T-helper 17 cell (primary cell): ENCODE results near the gene ZNF778. TPM values are rescaled to one million over a fixed set of nuclear protein-coding genes. Genes with fewer than 3 reads are reported as not detected.

Experiments used
- ATAC-seq: fragments of 150-1000 bp; cut with Tn5 transposase; 2 replicates; pipeline ENCODE4 v1.10.0; 2021; ENCODE audit warnings: mild to moderate bottlenecking, moderate library complexity
- DNase-seq, 3 donors: peaks; one replicate each; pipeline versions ENCODE4 v3.0.0 to v3.0.0-alpha.2; 2020 to 2021
- H3K9me3 ChIP-seq: one replicate; pipeline ENCODE4 v1.7.0; 2013; ENCODE audit warnings: low read length, mild to moderate bottlenecking; ENCODE audit not compliant: control insufficient read depth, poor library complexity, severe bottlenecking
- H3K27ac Mint-ChIP-seq: one replicate; pipeline ENCODE4 v1.8.0; 2022; ENCODE audit warnings: mild to moderate bottlenecking, moderate library complexity, mixed read lengths
- H3K27me3 Mint-ChIP-seq: one replicate; pipeline ENCODE4 v1.8.0; 2022; ENCODE audit warnings: mixed read lengths
- H3K36me3 Mint-ChIP-seq: one replicate; pipeline ENCODE4 v1.8.0; 2022; ENCODE audit warnings: low read depth, mixed read lengths
- H3K4me1 Mint-ChIP-seq: one replicate; pipeline ENCODE4 v1.8.0; 2022; ENCODE audit warnings: mild to moderate bottlenecking, mixed read lengths
- H3K4me3 Mint-ChIP-seq: one replicate; pipeline ENCODE4 v1.8.0; 2022; ENCODE audit warnings: mild to moderate bottlenecking, moderate library complexity, mixed read lengths
- total RNA-seq, 4 donors: library from RNA in 2 of 4; stranded (reverse) in 2 of 4; gene quantifications; one replicate each; pipeline ENCODE4 v1.2.3 and lab custom pipeline; 2022 to 2026

The ZNF778 gene
- total RNA-seq, 2 donors from 2014 or later, result 4.1 to 8.1 TPM

DNA sequence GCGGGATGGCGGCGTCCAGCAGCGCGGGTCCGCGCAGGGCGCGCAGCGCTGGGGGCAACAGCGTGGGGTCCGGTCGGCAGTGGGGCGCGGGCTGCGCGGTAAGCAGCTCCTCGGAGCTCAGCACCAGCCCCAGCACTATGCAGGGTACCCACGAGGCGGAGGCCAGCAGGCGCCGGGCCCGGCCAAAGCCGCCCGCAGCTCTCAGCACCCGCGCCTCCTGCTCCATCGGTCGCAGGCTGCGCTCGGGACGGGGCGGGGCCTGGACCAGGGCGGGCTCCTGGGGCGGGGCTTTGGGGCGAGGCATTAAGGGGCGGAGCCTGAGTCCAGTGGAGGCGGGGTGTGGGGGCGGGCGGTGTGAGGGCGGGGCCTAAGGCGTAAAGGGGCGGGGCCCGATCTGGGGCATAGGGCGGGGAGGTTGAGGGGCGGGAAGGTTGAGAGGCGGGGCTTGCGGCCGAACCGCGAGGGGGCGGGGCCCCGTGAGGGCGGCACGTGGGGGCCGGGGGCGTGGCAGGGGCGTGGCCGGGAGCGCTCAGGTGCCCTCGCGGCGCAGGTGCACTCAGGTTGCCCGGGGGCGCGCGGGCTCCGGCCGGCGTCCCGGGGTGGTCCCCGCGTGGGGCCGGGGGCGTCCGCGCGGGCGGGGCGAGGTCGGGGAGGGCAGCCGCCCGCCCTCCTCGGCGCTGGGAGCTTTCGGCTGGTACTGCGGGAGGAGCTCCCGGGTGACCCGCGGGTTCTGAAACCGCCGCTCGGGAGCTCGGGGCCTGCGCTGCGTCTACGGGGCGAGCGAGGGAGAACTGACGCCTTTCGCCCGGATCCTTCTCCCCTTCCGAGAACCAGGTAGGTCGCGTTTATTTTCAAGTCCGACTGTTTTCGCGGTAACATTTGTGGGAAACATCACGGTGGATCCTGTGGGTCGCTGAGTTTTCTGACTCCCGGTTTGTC lies 15.8 kb upstream of the ZNF778 start:
- no peaks in the 10 kb centered on the region for H3K36me3 Mint-ChIP-seq
- ATAC-seq (peak; percentile 92), DNase-seq (peak; percentile 67 to 79 (median 71))
- H3K27ac Mint-ChIP-seq, result no peak overlapping the region
- peaks cover 3% of the 10 kb centered on the region for H3K4me1 Mint-ChIP-seq
- H3K27me3 Mint-ChIP-seq, result peaks cover 48% of the 10 kb centered on the region
- peak overlapping the region; percentile 49 for H3K4me3 Mint-ChIP-seq
- no peaks in the 10 kb centered on the region for H3K9me3 ChIP-seq

GRCh38 chr16:89202422-89203215 lies 14.9 kb upstream of the ZNF778 start:
- H3K4me3 Mint-ChIP-seq, result peak overlapping the region; percentile 53
- peaks cover 3% of the 10 kb centered on the region for H3K4me1 Mint-ChIP-seq
- H3K9me3 ChIP-seq, result no peaks in the 10 kb centered on the region
- no peaks in the 10 kb centered on the region for H3K36me3 Mint-ChIP-seq
- ATAC-seq (no peak), DNase-seq (no peak)
- H3K27me3 Mint-ChIP-seq, result peaks cover 51% of the 10 kb centered on the region
- no peak overlapping the region for H3K27ac Mint-ChIP-seq

GRCh38 chr16:89207993-89208392 lies 9.5 kb upstream of the ZNF778 start:
- Mint-ChIP-seq H3K36me3 (peaks cover 2% of the 10 kb centered on the region), H3K4me3 (no peak overlapping the region), H3K4me1 (no peaks in the 10 kb centered on the region), H3K27me3 (peaks cover 49% of the 10 kb centered on the region), H3K27ac (no peak overlapping the region)
- H3K9me3 ChIP-seq, result no peaks in the 10 kb centered on the region
- DNase-seq, result no peak
- ATAC-seq, result no peak

- H3K4me3 Mint-ChIP-seq, result no peak overlapping the region
- peaks cover 2% of the 10 kb centered on the region for H3K36me3 Mint-ChIP-seq
- no peak for ATAC-seq
- no peak for DNase-seq
- no peak overlapping the region for H3K27ac Mint-ChIP-seq
- peaks cover 33% of the 10 kb centered on the region for H3K27me3 Mint-ChIP-seq
- H3K4me1 Mint-ChIP-seq, result peaks cover 3% of the 10 kb centered on the region
- H3K9me3 ChIP-seq, result no peaks in the 10 kb centered on the region
Measured at GRCh38 chr16:89209522-89210044, 7.9 kb upstream of the ZNF778 start.

- H3K27ac Mint-ChIP-seq, result no peak overlapping the region
- H3K27me3 Mint-ChIP-seq, result peaks cover 29% of the 10 kb centered on the region
- DNase-seq (no peak), ATAC-seq (no peak)
- peaks cover 2% of the 10 kb centered on the region for H3K36me3 Mint-ChIP-seq
- H3K4me3 Mint-ChIP-seq, result no peak overlapping the region
- H3K4me1 Mint-ChIP-seq, result peaks cover 5% of the 10 kb centered on the region
- H3K9me3 ChIP-seq, result no peaks in the 10 kb centered on the region
Measured at GRCh38 chr16:89210165-89210903, 7.2 kb upstream of the ZNF778 start.

- Mint-ChIP-seq H3K36me3 (peaks cover 2% of the 10 kb centered on the region), H3K4me3 (no peak overlapping the region), H3K4me1 (peaks cover 5% of the 10 kb centered on the region), H3K27ac (no peak overlapping the region), H3K27me3 (peaks cover 29% of the 10 kb centered on the region)
- ATAC-seq (no peak), DNase-seq (no peak)
- H3K9me3 ChIP-seq, result no peaks in the 10 kb centered on the region
Measured at GRCh38 chr16:89210904-89211515, 6.5 kb upstream of the ZNF778 start.

DNA sequence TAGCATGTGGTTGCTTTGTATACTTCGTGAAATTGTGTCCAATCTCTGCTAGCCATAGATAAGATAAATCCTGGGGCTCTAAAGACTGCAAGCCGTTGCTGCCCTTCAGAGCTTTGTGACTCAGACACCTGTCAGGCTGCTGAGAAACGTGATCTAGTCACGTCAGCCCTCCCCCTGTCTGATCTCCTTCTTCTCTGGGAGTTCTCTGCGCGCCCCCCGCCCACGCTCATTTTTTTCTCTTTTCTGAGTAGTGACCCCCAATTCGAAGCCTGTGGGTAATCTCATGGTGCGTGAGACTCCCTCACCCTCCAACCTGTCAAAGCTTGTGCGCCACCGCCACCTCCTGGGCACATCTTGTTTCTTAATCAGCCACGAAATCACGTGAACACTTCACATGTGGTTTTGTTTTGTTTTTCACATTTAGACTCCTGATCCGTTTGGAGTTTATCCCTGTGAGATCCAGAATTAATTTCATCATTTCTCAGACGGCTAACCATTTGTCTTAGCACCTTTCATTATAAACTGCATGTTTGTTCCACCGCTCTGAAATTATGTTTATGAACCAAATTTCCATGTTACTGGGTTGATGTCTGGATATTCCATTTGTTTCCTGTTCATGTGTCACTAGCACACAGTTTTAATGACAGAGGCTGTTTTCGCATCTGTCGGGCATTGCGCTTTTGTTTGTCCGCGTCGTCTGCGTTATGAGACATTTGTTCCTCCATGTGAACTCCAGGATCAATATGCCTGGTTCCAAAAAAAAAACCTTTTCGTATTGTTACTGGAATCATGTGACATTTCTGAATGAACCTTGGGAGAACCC lies 977 bp upstream of the ZNF778 start:
- H3K27ac Mint-ChIP-seq, result peak overlapping the region; percentile 93
- ATAC-seq, result peak; percentile 76
- H3K9me3 ChIP-seq, result no peaks in the 10 kb centered on the region
- peaks cover 20% of the 10 kb centered on the region for H3K4me1 Mint-ChIP-seq
- peak; percentile 62 to 70 (median 68) for DNase-seq
- peak overlapping the region; percentile 91 for H3K4me3 Mint-ChIP-seq
- H3K27me3 Mint-ChIP-seq, result no peaks in the 10 kb centered on the region
- peaks cover 4% of the 10 kb centered on the region for H3K36me3 Mint-ChIP-seq

DNA sequence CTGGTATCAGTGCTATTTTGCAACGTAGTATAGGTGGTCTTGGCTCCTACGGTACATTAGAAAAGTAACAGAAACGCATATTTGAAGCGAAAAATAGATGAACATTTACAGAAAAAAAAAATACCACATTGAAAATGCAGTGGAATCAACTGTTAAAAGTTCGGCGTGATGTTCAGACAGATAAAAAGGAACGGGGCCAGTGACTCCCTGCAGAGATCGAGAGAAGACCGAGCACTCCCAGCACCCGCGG lies 440 bp upstream of the ZNF778 start:
- no peak for ATAC-seq
- Mint-ChIP-seq H3K27me3 (no peaks in the 10 kb centered on the region), H3K36me3 (peaks cover 8% of the 10 kb centered on the region), H3K4me3 (peak overlapping the region; percentile 91), H3K27ac (peak overlapping the region; percentile 93), H3K4me1 (peaks cover 24% of the 10 kb centered on the region)
- no peaks in the 10 kb centered on the region for H3K9me3 ChIP-seq
- DNase-seq, result no peak

- Mint-ChIP-seq H3K27ac (peak overlapping the region; percentile 39), H3K27me3 (no peaks in the 10 kb centered on the region), H3K4me3 (peak overlapping the region; percentile 47), H3K4me1 (peaks cover 26% of the 10 kb centered on the region), H3K36me3 (peaks cover 11% of the 10 kb centered on the region)
- no peak for DNase-seq
- no peaks in the 10 kb centered on the region for H3K9me3 ChIP-seq
- ATAC-seq, result no peak
Measured at GRCh38 chr16:89219365-89219764, 1.9 kb downstream of the ZNF778 start.

- no peak for ATAC-seq
- peaks cover 13% of the 10 kb centered on the region for H3K36me3 Mint-ChIP-seq
- peaks cover 20% of the 10 kb centered on the region for H3K4me1 Mint-ChIP-seq
Measured at GRCh38 chr16:89221604-89222003, 4.1 kb downstream of the ZNF778 start.

GRCh38 chr16:89222931-89223330 lies 5.4 kb downstream of the ZNF778 start:
- H3K27me3 Mint-ChIP-seq, result no peaks in the 10 kb centered on the region
- H3K4me1 Mint-ChIP-seq, result peaks cover 17% of the 10 kb centered on the region
- no peak overlapping the region for H3K4me3 Mint-ChIP-seq
- no peak for ATAC-seq
- peaks cover 5% of the 10 kb centered on the region for H3K9me3 ChIP-seq
- no peak for DNase-seq
- H3K36me3 Mint-ChIP-seq, result peaks cover 13% of the 10 kb centered on the region
- no peak overlapping the region for H3K27ac Mint-ChIP-seq

More at GRCh38 chr16:89221604-89222003, 4.1 kb downstream of the ZNF778 start:
- H3K4me3 Mint-ChIP-seq, result no peak overlapping the region
- H3K27ac Mint-ChIP-seq, result no peak overlapping the region
- DNase-seq, result no peak
- H3K9me3 ChIP-seq, result no peaks in the 10 kb centered on the region
- no peaks in the 10 kb centered on the region for H3K27me3 Mint-ChIP-seq

GRCh38 chr16:89224665-89225064 lies 7.2 kb downstream of the ZNF778 start:
- DNase-seq (no peak), ATAC-seq (no peak)
- Mint-ChIP-seq H3K4me1 (peaks cover 12% of the 10 kb centered on the region), H3K36me3 (peaks cover 13% of the 10 kb centered on the region), H3K27me3 (no peaks in the 10 kb centered on the region), H3K27ac (no peak overlapping the region), H3K4me3 (no peak overlapping the region)
- peaks cover 7% of the 10 kb centered on the region for H3K9me3 ChIP-seq
